Ishikawa (cell line): ENCODE measurements around the gene DISP3.

Source experiments
- CEBPB ChIP-seq: IDR thresholded peaks from 2 replicates; pipeline ENCODE4 v1.6.1; 2012
- CREB1 ChIP-seq: IDR thresholded peaks from 2 replicates; pipeline ENCODE4 v1.6.1; 2012; ENCODE audit warnings: low read depth
- EGR1 ChIP-seq: IDR thresholded peaks from 2 replicates; pipeline ENCODE4 v1.6.1; 2012
- EP300 ChIP-seq: IDR thresholded peaks from 2 replicates; pipeline ENCODE4 v1.6.1; 2012; ENCODE audit warnings: borderline replicate concordance
- FOXM1 ChIP-seq: IDR thresholded peaks from 2 replicates; pipeline ENCODE4 v1.6.1; 2012; ENCODE audit warnings: low read depth, borderline replicate concordance
- NFIC ChIP-seq: IDR thresholded peaks from 2 replicates; pipeline ENCODE4 v1.6.1; 2012
- RAD21 ChIP-seq: IDR thresholded peaks from 2 replicates; pipeline ENCODE4 v1.6.1; 2012; ENCODE audit warnings: low read depth
- TAF1 ChIP-seq: IDR thresholded peaks from 2 replicates; pipeline ENCODE4 v1.6.1; 2012; ENCODE audit warnings: low read depth, mild to moderate bottlenecking
- TCF12 ChIP-seq: IDR thresholded peaks from 2 replicates; pipeline ENCODE4 v1.6.1; 2012; ENCODE audit warnings: low read depth
- TEAD4 ChIP-seq: IDR thresholded peaks from 2 replicates; pipeline ENCODE4 v1.6.1; 2012
- YY1 ChIP-seq: IDR thresholded peaks from 2 replicates; pipeline ENCODE4 v1.6.1; 2012; ENCODE audit warnings: low read depth
- ZBTB7A ChIP-seq: IDR thresholded peaks from 2 replicates; pipeline ENCODE4 v1.6.1; 2012; ENCODE audit warnings: low read depth
- TF ChIP-seq, protein P1 (sequence below): IDR thresholded peaks from 2 replicates; pipeline ENCODE4 v1.6.1; 2012
- TF ChIP-seq, protein P2 (sequence below): IDR thresholded peaks from 2 replicates; pipeline ENCODE4 v1.6.1; 2012; ENCODE audit warnings: low read depth, mild to moderate bottlenecking
- TF ChIP-seq, protein P3 (sequence below): IDR thresholded peaks from 2 replicates; pipeline ENCODE4 v1.6.1; 2012

DISP3 gene

DNA sequence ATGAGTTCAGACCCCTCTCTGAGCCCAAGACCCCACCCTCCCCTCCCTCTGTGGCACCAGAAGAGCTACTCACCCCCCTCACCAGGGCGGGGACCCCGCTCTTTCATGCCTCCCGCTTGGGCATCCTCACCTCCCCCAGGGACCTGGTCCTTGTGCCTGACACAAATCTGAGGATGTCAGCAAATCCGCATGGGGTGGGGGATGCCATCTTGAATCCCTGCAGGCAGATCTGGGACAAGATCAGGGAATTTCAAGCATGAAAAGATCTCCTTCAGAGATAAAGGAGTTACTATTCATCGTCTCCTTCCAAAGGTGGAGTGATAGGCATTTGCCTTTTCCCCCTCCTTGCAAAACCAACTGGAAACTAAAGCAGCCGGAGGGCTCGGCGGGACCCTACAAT is 81.1 kb downstream of the DISP3 start:
- TF ChIP-seq CEBPB: no peak
- TF ChIP-seq, protein P1, sequence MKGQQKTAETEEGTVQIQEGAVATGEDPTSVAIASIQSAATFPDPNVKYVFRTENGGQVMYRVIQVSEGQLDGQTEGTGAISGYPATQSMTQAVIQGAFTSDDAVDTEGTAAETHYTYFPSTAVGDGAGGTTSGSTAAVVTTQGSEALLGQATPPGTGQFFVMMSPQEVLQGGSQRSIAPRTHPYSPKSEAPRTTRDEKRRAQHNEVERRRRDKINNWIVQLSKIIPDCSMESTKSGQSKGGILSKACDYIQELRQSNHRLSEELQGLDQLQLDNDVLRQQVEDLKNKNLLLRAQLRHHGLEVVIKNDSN: no peak
- no peak for TF ChIP-seq NFIC
- no peak for TF ChIP-seq EGR1
- no peak for TF ChIP-seq RAD21
- TF ChIP-seq CREB1: no peak
- TF ChIP-seq, protein P2, sequence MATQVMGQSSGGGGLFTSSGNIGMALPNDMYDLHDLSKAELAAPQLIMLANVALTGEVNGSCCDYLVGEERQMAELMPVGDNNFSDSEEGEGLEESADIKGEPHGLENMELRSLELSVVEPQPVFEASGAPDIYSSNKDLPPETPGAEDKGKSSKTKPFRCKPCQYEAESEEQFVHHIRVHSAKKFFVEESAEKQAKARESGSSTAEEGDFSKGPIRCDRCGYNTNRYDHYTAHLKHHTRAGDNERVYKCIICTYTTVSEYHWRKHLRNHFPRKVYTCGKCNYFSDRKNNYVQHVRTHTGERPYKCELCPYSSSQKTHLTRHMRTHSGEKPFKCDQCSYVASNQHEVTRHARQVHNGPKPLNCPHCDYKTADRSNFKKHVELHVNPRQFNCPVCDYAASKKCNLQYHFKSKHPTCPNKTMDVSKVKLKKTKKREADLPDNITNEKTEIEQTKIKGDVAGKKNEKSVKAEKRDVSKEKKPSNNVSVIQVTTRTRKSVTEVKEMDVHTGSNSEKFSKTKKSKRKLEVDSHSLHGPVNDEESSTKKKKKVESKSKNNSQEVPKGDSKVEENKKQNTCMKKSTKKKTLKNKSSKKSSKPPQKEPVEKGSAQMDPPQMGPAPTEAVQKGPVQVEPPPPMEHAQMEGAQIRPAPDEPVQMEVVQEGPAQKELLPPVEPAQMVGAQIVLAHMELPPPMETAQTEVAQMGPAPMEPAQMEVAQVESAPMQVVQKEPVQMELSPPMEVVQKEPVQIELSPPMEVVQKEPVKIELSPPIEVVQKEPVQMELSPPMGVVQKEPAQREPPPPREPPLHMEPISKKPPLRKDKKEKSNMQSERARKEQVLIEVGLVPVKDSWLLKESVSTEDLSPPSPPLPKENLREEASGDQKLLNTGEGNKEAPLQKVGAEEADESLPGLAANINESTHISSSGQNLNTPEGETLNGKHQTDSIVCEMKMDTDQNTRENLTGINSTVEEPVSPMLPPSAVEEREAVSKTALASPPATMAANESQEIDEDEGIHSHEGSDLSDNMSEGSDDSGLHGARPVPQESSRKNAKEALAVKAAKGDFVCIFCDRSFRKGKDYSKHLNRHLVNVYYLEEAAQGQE: no peak
- no peak for TF ChIP-seq TEAD4
- no peak for TF ChIP-seq TAF1
- no peak for TF ChIP-seq YY1
- TF ChIP-seq FOXM1: no peak

DNA sequence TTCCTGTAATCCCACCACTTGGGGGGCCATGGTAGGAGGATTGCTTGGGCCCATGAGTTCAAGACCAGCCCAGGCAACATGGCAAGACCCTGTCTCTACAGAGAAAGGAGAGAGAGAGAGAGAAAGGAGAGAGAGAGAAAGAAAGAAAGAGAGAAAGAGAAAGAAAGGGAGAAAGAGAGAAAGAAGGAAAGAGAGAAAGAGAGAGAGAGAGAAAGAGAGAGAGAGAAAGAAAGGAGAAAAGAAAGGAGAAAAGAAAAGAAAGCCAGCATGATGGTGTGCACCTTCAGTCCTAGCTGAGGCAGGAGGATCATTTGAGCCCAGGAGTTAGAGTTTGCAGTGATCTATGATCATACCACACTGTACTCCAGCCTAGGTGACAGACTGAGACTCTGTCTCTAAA is 82.8 kb downstream of the DISP3 start:
- TF ChIP-seq, protein P1: no peak
- TF ChIP-seq TEAD4 (no peak), EP300 (no peak), TCF12 (no peak), RAD21 (no peak), NFIC (no peak), CREB1 (no peak), FOXM1 (no peak), TAF1 (no peak), CEBPB (no peak), EGR1 (no peak), YY1 (no peak), ZBTB7A (no peak)
- TF ChIP-seq, protein P3, sequence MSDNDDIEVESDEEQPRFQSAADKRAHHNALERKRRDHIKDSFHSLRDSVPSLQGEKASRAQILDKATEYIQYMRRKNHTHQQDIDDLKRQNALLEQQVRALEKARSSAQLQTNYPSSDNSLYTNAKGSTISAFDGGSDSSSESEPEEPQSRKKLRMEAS: no peak
- TF ChIP-seq, protein P2: no peak

DNA sequence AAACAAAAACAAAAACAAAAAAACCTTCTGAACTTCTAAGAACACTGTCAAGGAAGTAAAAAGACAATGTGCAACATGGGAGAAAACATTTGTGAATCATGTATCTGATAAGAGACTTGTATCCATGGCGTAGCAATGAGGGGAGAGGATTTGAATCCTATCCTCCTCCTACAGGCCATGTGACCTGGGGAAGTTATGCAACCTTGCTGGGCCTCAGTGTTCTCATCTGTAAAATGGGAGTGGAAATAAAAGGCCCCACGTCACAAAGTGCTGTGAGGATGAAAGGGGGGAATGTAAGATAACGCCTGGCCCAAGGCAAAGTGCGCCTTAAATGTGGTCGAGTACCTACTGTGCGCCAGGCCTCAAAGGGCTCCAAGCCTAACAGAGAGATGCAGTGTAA is 83.7 kb downstream of the DISP3 start:
- TF ChIP-seq ZBTB7A (no peak), EP300 (no peak), NFIC (no peak), RAD21 (no peak), TEAD4 (no peak), TCF12 (no peak), YY1 (no peak), FOXM1 (no peak), TAF1 (no peak), CREB1 (no peak), EGR1 (no peak)
- TF ChIP-seq, protein P2: no peak
- TF ChIP-seq, protein P1: no peak

DNA sequence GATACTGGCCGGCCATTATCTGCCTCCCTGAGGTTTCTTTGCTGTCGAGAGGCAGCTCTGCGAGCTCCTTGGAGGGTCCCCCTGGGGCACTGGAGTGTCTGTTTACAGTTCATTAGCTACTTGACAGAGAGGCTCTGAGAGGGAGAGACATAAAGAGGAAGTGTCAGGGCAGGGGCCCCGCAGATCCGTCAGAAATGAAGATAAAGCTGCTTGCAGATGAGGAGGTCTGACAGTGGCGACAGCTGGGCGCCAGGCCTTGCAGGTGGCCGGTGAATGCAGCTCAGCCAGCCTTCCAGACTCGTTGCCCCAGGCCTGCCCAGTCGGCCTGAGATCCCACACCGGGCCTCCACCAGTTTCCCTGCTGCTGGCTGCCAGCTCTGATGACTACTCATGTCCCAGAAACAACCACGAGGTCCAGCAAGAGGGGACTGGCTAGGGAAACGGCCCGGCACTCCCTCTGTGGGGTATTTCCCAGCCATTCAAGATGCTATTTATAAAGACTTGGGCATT is 84.7 kb downstream of the DISP3 start:
- TF ChIP-seq, protein P2: no peak
- TF ChIP-seq FOXM1 (no peak), EGR1 (no peak), TEAD4 (no peak), TCF12 (no peak), CREB1 (no peak)
